Posterior cingulate gyrus (tissue), 11 donors: ENCODE data around the gene TLR10.

Experiments
- DNase-seq, 10 donors: peaks; one replicate each; pipeline versions ENCODE4 v3.0.0 to v3.0.0-alpha.2; 2020 to 2021; ENCODE audit warnings: mixed read lengths in 3 of 10
- intact Hi-C: fragments of 100-400 bp; cut with DNase I; formaldehyde crosslinking; loops from one replicate; pipeline ENCODE4 v1.15.1; 2023

TLR10 gene

GRCh38 chr4:38738940-38739803 is 43.6 kb downstream of the TLR10 start:
- DNase-seq: no peak
- intact Hi-C loops: no loop called here

DNA sequence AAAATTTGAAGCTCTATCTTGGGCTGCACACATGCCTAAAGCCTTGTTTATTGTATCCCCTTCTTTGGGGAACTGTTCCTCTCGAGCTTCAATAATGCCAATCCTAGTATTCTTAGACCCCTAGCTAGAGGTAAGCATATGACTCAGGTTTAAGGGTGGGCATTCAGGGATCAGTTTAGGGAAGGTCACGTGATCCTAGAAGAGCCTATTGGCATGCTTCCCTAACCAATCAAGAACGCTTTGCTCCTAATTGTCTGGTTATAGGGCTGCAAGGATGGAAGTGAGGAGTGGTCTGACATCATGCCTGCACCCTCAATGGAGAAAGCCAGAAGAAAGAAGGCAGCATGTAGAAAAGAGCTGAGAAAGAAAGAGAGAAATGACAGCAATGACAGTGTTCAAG is 46.9 kb downstream of the TLR10 start:
- intact Hi-C loops: no loop called here
- no peak for DNase-seq

DNA sequence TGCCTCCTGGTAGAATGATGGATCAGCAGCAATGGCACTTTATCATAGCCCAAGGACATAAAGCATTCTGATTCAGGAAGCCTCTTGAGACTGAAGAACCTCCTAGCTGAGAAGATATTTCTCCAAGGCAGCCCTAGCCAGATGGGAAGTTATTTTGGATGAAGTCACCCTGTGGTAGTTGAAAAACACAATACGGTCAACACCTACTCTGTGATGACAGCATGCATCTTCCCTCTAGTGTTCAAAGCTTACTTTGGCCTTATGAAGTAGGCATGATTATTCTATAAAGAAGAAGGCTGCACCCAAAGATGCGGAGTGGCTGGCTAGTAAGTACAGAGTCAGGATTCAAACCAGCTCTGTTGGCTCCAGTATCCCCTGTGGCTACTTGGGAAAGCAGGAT is 47.9 kb downstream of the TLR10 start:
- no peak for DNase-seq
- intact Hi-C loops: loop anchor here (5.0 kb wide), 1 partner anchor 58 kb away; no protein-coding TSS in a partner anchor

DNA sequence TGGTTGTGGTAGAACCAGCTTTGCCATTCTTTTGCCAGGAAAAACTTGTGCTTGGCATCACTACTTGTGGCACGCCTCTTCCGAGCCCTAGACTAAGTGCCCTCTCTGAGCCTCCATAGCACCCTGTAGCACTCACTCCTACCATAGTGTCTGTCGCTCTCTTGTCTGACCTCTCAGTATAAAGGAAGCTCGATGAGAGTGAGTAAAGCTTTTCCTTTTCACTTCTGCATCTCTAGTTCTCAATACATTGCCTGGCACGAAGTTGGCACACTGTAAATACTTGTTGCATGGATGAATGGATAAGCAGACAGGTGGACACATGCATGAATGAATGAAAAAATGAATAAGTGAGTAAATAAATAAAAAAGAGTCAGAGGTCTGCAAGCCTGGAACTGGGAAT is 48.3 kb downstream of the TLR10 start:
- no peak for DNase-seq
- intact Hi-C loops: loop anchor here (5.0 kb wide), 1 partner anchor 57 kb away; no protein-coding TSS in a partner anchor

DNA sequence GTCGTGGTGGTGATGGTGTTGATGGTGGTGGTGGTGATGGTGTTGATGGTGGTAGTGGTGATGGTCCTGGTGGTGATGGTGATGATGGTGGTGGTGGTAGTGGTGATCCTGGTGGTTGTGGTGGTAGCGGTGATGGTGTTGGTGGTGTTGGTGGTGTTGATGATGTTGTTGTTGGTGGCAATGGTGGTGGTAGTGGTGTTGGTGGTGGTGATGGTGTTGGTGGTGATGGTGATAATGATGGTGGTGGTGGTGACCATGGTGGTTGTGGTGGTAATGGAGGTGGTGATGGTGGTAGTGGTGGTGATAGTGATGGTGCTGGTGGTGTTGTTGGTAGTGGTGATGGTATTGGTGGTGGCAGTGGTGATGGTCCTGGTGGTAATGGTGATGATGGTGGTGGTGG is 49.1 kb downstream of the TLR10 start:
- DNase-seq: no peak
- intact Hi-C loops: loop anchor here (5.0 kb wide), 1 partner anchor 56 kb away; no protein-coding TSS in a partner anchor

DNA sequence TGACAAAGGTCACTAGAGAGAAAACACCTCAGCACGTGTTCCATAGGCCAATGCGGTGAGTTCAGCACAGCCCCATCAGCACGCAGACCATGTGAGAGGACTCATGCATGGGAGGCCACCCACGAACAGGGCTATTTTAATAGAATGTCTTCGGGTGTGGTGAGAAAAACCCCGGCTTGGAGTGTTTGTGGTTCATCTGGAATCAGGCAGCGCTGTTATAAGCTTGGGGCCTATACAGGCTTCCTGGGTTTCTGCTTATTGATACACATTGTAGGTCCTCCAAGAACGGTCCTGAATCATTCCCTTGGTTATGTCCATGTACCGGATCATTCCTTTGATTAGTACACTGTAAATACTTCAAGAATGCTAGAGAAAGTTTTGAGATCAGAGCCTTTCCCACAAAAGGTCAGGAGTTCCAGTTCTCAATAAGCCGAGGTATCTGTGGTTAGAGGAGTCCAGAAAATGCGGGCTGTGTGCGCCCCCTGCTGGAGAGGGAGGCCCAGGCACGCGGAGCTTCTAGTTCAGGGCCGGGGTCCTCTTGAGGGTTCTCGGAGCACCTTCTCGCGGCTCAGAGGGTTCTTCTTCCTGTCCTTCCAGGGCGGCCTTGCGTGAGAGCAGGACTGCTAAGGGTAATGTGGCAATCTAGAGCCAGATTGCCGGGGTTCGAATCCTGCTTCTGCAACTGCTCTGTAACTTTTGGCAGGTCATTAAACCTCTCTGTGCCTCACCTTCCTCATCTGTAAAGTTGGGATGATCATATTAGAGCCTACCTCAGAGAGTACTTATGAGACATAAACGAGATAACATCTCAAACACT is 51.8 kb downstream of the TLR10 start:
- intact Hi-C loops: loop anchor here (1.0 to 5.0 kb wide), 4 partner anchors 54 to 668 kb away; no protein-coding TSS in a partner anchor
- peak; percentile 31 to 96 (median 82) for DNase-seq

- intact Hi-C loops: loop anchor here (2.0 to 5.0 kb wide), 3 partner anchors 53 to 668 kb away; no protein-coding TSS in a partner anchor
These were observed 52.3 kb downstream of the TLR10 start for GRCh38 chr4:38730493-38730829.

DNA sequence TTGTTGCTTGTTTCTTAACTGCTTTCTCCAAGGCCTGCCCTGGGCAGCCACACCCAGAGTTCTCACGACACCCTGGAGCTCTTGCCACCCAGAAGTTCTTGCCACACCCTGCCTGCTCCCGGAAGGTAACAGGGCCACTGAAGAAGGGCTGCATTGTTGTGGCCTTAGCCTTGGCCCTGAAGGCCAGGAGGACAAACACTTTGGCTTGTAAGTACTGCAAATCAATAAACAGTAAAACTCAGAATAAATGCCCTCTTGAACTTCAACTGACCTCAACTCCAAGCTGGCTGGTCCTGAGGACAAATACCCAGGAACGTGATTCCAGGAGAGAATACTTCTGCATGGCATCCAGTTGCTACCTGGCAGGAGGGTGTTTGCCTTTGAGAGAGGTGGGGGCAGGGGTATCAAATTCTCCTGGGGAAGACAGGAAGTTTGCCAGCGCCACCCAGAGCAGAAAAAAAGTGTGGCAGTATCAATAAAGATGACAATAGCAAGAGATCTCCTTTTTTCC is 54.1 kb downstream of the TLR10 start:
- no peak for DNase-seq
- intact Hi-C loops: no loop called here

More at GRCh38 chr4:38730493-38730829, 52.3 kb downstream of the TLR10 start:
- no peak for DNase-seq

DNA sequence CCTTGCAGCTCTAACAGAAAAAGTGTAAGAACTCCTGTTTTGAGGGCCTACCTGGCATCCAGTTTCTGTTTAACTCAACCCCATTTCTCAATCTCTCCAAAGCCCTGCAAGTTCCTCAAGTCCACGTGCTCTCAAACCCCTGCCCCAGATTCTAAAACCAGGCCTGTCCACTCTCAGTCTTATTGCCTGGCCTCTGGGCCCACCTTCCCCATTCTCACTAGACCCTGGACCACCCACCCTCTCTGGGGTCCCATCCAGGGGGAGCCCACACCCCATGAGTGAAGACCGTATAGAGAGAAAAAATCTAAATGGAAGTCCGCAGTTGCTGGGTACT is 58.3 kb downstream of the TLR10 start:
- intact Hi-C loops: no loop called here
- no peak for DNase-seq

DNA sequence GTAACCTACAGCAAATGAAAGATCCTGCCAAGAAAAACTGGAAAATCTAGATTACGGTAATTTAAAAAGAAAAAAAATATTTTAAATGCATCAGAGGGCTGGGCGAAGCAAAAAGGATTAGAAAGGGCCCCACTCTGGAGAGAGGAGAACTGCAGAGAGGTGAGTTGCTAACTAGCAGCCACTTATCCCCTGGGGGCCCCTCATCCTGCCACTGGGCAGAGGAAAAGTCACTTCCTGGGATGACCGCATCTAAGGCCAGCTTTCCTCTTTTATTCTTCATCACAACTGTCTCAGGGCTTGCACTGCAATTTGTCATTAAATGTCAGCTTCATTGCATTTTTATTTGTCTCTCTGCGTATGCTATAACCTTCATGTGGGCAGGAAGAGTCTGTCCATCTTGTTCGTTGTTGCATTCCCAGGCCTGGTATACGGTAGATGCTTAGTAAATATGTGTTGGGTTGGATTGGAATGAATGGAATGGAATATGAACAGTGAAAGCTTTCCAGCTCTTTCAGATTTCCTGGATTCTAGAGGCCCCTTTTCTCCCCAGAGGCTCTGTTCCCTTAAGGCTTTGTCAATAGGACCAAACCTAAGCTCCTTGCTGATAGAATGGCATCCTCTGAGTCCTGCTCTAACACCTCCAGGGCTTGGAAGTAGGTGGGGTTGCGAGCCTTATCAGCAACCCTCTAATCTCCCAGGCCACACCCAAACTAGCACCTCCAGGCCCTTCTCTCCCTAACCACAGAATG is 58.9 kb downstream of the TLR10 start:
- no peak for DNase-seq
- intact Hi-C loops: no loop called here

DNA sequence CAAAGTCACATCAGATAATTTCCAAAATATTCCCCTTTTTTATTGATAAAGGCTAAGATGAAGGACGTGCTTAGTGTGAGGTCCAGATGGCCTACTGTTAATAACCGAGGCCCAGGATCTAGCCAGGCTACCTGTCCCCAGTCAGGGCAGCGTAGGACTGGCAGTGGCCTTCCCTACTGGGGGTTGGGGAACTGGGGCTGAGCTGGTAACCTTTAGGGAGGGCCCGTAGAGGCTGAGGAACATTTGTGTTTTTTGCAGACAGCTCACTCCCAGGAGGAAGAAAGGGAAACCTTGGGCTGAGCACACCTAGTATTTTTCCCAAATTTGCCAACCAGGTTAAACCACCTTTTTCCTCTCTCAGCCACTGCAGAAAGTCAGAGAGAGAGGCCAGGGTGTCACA is 59.7 kb downstream of the TLR10 start:
- intact Hi-C loops: no loop called here
- DNase-seq: no peak
